ENCODE results near the gene JPT2. TPM values are rescaled to one million over a fixed set of nuclear protein-coding genes. Genes with fewer than 3 reads are reported as not detected.

The JPT2 gene
- polyA plus RNA-seq, 2 of the 4 experiments (the other 2 are of a cell fraction) = 97.6 to 139 TPM

GRCh38 chr16:1633310-1633709 lies 44.8 kb upstream of the JPT2 start:
- Histone ChIP-seq H3K4me3 (no peak overlapping the region), H3K27ac (no peak overlapping the region), H3K9me3 (no peaks in the 10 kb centered on the region), H3K4me2 (no peak overlapping the region), H3K4me1 (no peaks in the 10 kb centered on the region)
- no peak for FAIRE-seq
- TF ChIP-seq CHD4 (IDR thresholded peaks at IDR 0.05; ENCODE audit: borderline replicate concordance) = no peak
- TF ChIP-seq MAFK (IDR thresholded peaks at IDR 0.05; ENCODE audit: partially characterized antibody) = peak; percentile 44
- no peak for TF ChIP-seq FOSB (CRISPR knock-in tag; IDR thresholded peaks at IDR 0.05)
- TF ChIP-seq HOXA7 (CRISPR knock-in tag; IDR thresholded peaks at IDR 0.05) = no peak
- DNase-seq (ENCODE audit: low read depth in 1 of 2, low spot score in 1 of 2) = no peak
- CTCF ChIA-PET = interaction anchor here (1.4 to 2.8 kb wide), 2 partner anchors 16 to 72 kb away, joined by 3 to 9 read pairs; partner anchors contain the start of gene MAPK8IP3
- WGBS (ENCODE audit: missing lambda C conversion rate) = 96% methylated on average over 12 of the region's 12 CpGs
- POLR2A ChIA-PET = no interaction called here
- ATAC-seq = no peak

- ATAC-seq = no peak
- WGBS (ENCODE audit: missing lambda C conversion rate) = 98% methylated on average over 11 of the region's 12 CpGs
- H3K4me1 ChIP-seq = no peaks in the 10 kb centered on the region
- CTCF ChIA-PET = interaction anchor here (1.0 kb wide), 1 partner anchor 72 kb away, joined by 3 read pairs; no protein-coding TSS in a partner anchor
- POLR2A ChIA-PET = no interaction called here
- no peaks in the 10 kb centered on the region for H3K9me3 ChIP-seq
- FAIRE-seq = no peak
- H3K4me2 ChIP-seq = no peak overlapping the region
- no peak for DNase-seq (ENCODE audit: low read depth in 1 of 2, low spot score in 1 of 2)
- no peak overlapping the region for H3K27ac ChIP-seq
- TF ChIP-seq FOXS1 (CRISPR knock-in tag; IDR thresholded peaks at IDR 0.05) = no peak
- TF ChIP-seq ZSCAN20 (CRISPR knock-in tag; IDR thresholded peaks at IDR 0.05) = no peak
- no peak for TF ChIP-seq NPAS2 (CRISPR knock-in tag; IDR thresholded peaks at IDR 0.05; ENCODE audit: borderline replicate concordance)
- no peak for TF ChIP-seq HOXB5 (CRISPR knock-in tag; IDR thresholded peaks at IDR 0.05)
- no peak for TF ChIP-seq HOXB13 (CRISPR knock-in tag; IDR thresholded peaks at IDR 0.05; ENCODE audit: low read depth)
- TF ChIP-seq CHD2 (IDR thresholded peaks at IDR 0.05; ENCODE audit: low read length, partially characterized antibody) = no peak
- no peak for TF ChIP-seq MAFK (IDR thresholded peaks at IDR 0.05; ENCODE audit: partially characterized antibody)
- TF ChIP-seq ATOH8 (CRISPR knock-in tag; IDR thresholded peaks at IDR 0.05; ENCODE audit: low read depth) = no peak
- no peak for TF ChIP-seq POLR2A (IDR thresholded peaks at IDR 0.05; ENCODE audit: low read length)
- no peak for TF ChIP-seq HES2 (IDR thresholded peaks at IDR 0.05)
- TF ChIP-seq JUNB (IDR thresholded peaks at IDR 0.05) = no peak
- no peak for TF ChIP-seq BHLHE40 (IDR thresholded peaks at IDR 0.05; ENCODE audit: low read depth, low read length)
- no peak for TF ChIP-seq PHF8 (IDR thresholded peaks at IDR 0.05; ENCODE audit: borderline replicate concordance, low read depth)
- H3K4me3 ChIP-seq = no peak overlapping the region
Measured at GRCh38 chr16:1634541-1634940, 43.5 kb upstream of the JPT2 start.

- DNase-seq (ENCODE audit: low read depth in 1 of 2, low spot score in 1 of 2) (no peak), FAIRE-seq (no peak), ATAC-seq (no peak)
- H3K9me3 ChIP-seq = no peaks in the 10 kb centered on the region
- WGBS (ENCODE audit: missing lambda C conversion rate) = 97% methylated on average over 13 of the region's 13 CpGs
- POLR2A ChIA-PET = no interaction called here
- H3K4me3 ChIP-seq = no peak overlapping the region
- TF ChIP-seq NR3C1 (IDR thresholded peaks at IDR 0.05) = no peak
- TF ChIP-seq PHF8 (IDR thresholded peaks at IDR 0.05; ENCODE audit: borderline replicate concordance, low read depth) = no peak
- TF ChIP-seq MAZ (IDR thresholded peaks at IDR 0.05; ENCODE audit: borderline replicate concordance, low read depth, low read length) = no peak
- TF ChIP-seq PBX3 (IDR thresholded peaks at IDR 0.05) = no peak
- TF ChIP-seq HOXA7 (CRISPR knock-in tag; IDR thresholded peaks at IDR 0.05) = no peak
- TF ChIP-seq HMGXB4 (CRISPR knock-in tag; IDR thresholded peaks at IDR 0.05; ENCODE audit: borderline replicate concordance) = no peak
- no peak for TF ChIP-seq FOSB (CRISPR knock-in tag; IDR thresholded peaks at IDR 0.05)
- TF ChIP-seq FOXS1 (CRISPR knock-in tag; IDR thresholded peaks at IDR 0.05) = no peak
- no peak for TF ChIP-seq HEYL (CRISPR knock-in tag; IDR thresholded peaks at IDR 0.05)
- no peak for TF ChIP-seq CTCF (IDR thresholded peaks at IDR 0.05)
- no peak for TF ChIP-seq POLR2A (IDR thresholded peaks at IDR 0.05; ENCODE audit: low read length)
- TF ChIP-seq ZFP36 (IDR thresholded peaks at IDR 0.05; ENCODE audit: borderline replicate concordance, partially characterized antibody) = no peak
- no peak overlapping the region for H3K4me2 ChIP-seq
- H3K27ac ChIP-seq = no peak overlapping the region
- CTCF ChIA-PET = interaction anchor here (1.0 kb wide), 1 partner anchor 71 kb away, joined by 3 read pairs; no protein-coding TSS in a partner anchor
- H3K4me1 ChIP-seq = no peaks in the 10 kb centered on the region
Measured at GRCh38 chr16:1635070-1635469, 43.0 kb upstream of the JPT2 start.
